ENCODE results near the gene OPTN.

DNA sequence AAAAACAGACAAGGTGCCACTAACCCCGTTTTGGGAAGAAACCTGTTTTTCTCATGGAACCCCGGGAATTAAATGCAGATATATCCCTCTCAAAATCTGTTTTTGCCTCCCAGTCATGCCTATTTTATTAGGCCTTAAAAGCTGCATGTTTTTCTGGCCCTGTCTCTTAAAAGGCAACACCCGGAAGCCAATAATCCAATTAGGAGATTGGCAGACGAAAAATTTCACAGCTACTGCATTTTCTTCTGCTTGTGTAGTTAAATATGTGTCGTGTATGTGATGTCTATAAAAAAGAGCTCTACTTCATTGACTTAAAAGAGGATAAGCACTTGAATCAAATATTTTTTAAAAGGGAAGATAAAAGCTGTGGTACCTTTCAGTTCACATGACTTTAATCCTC, 31.9 kb upstream of the OPTN start:
- TF ChIP-seq POLR2AphosphoS5 (IDR thresholded peaks at IDR 0.05; ENCODE audit: low read depth, low read length) (no peak), TAF1 (IDR thresholded peaks at IDR 0.05; ENCODE audit: borderline replicate concordance, insufficient read depth, low read length) (no peak)
